HG03520 (cell line): ENCODE measurements around the gene SIGLEC12.

Source experiments
- ATAC-seq: cut with Tn5 transposase; IDR thresholded peaks from one replicate; pipeline ENCODE4 v1.9.1; 2021; ENCODE audit warnings: mild to moderate bottlenecking, moderate library complexity; ENCODE audit not compliant: unreplicated experiment

SIGLEC12 gene

GRCh38 chr19:51501594-51502263 lies at the start of gene SIGLEC12:
TSS of gene SIGLEC12 (minus strand) at chr19:51501800. CDS start at chr19:51501733, 67 bp downstream.
- no peak for ATAC-seq

- no peak for ATAC-seq
These were observed 49.5 kb upstream of the SIGLEC12 start for GRCh38 chr19:51550848-51551672.

- ATAC-seq = no peak
These were observed 48.1 kb upstream of the SIGLEC12 start for GRCh38 chr19:51549533-51550324.

GRCh38 chr19:51548891-51549305 lies 47.3 kb upstream of the SIGLEC12 start:
- no peak for ATAC-seq

- no peak for ATAC-seq
These were observed 46.6 kb upstream of the SIGLEC12 start for GRCh38 chr19:51548213-51548651.

- no peak for ATAC-seq
These were observed 46.0 kb upstream of the SIGLEC12 start for GRCh38 chr19:51547397-51548212.

- ATAC-seq = no peak
These were observed 45.2 kb upstream of the SIGLEC12 start for GRCh38 chr19:51546650-51547396.

GRCh38 chr19:51546107-51546649 lies 44.6 kb upstream of the SIGLEC12 start:
- ATAC-seq = no peak

- ATAC-seq = no peak
These were observed 42.4 kb upstream of the SIGLEC12 start for GRCh38 chr19:51544038-51544437.

- ATAC-seq = no peak
These were observed 41.1 kb upstream of the SIGLEC12 start for GRCh38 chr19:51542699-51543098.

GRCh38 chr19:51541458-51542357 lies 40.1 kb upstream of the SIGLEC12 start:
- no peak for ATAC-seq

GRCh38 chr19:51539821-51540366 lies 38.3 kb upstream of the SIGLEC12 start:
- no peak for ATAC-seq

- no peak for ATAC-seq
These were observed 33.9 kb upstream of the SIGLEC12 start for GRCh38 chr19:51535535-51535934.

- ATAC-seq = no peak
These were observed 30.0 kb upstream of the SIGLEC12 start, which contains the start of gene SIGLEC6 for GRCh38 chr19:51531349-51532315. TSS of gene SIGLEC6 (minus strand) at chr19:51531670. CDS start at chr19:51531648, 22 bp downstream.

- ATAC-seq = no peak
These were observed 29.0 kb upstream of the SIGLEC12 start for GRCh38 chr19:51530616-51531015.

GRCh38 chr19:51529301-51529700 lies 27.7 kb upstream of the SIGLEC12 start:
- ATAC-seq = no peak

GRCh38 chr19:51525651-51526050 lies 24.1 kb upstream of the SIGLEC12 start:
- ATAC-seq = no peak
